Keratinocyte (primary cell): ENCODE measurements around the gene HIF1A.

Experiments used
- CTCF ChIP-seq, 3 experiments: IDR thresholded peaks in 1 of 3; conservative IDR thresholded peaks in 1 of 3; optimal IDR thresholded peaks in 1 of 3; 2 replicates in 2 of 3; 3 replicates in 1 of 3; pipeline versions ENCODE3 to v1.5.1; 2011; ENCODE audit warnings: low read length in 3 of 3, mild to moderate bottlenecking in 3 of 3, moderate library complexity in 2 of 3, control low read depth in 1 of 3, inconsistent platforms in 1 of 3; ENCODE audit not compliant: insufficient read depth in 2 of 3; ENCODE audit errors: extremely low read depth in 1 of 3
- EZH2 ChIP-seq: IDR thresholded peaks from one replicate; pipeline ENCODE4 v1.6.1; 2012; ENCODE audit warnings: inconsistent platforms, mild to moderate bottlenecking, low read length, moderate library complexity

- TF ChIP-seq CTCF (optimal IDR thresholded peaks at IDR 0.05 in 1 of 3, IDR thresholded peaks at IDR 0.05 in 1 of 3, conservative IDR thresholded peaks at IDR 0.05 in 1 of 3; ENCODE audit: extremely low read depth in 1 of 3, insufficient read depth in 2 of 3, low read length in 3 of 3): no peak
- TF ChIP-seq EZH2: no peak
Measured at GRCh38 chr14:61713724-61714437, 18.6 kb downstream of the HIF1A start.
